ENCODE measurements around the gene ZNF609. TPM values are rescaled to one million over a fixed set of nuclear protein-coding genes. Genes with fewer than 3 reads are reported as not detected.

ZNF609 gene
- total RNA-seq, 1 experiment from 2014 or later = 9.9 TPM

DNA sequence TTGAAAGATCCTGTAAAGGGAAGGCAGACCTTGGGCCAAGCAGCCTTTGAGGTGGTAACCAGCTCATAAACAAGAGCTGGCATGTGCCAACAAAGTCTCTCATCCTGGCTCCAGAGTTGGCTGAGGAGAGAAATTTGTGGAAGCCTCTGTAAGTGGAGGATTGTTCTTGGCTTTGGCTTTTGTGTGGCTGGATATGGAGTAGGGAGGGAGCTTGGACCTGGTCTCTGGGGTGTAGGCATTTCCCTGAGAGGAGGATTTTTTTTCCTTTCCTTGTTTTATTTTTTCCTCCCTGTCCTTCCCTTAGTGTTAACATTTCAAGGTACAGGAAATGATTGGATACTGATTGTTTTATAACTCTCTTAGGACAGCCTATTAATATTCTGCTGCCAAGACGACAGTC lies 60.8 kb downstream of the ZNF609 start:
- CTCF ChIA-PET = interaction anchor here (0.7 kb wide), 1 partner anchor 27 kb away, joined by 5 read pairs; no protein-coding TSS in a partner anchor
- no peak overlapping the region for H3K9ac ChIP-seq (ENCODE audit: low read length)

DNA sequence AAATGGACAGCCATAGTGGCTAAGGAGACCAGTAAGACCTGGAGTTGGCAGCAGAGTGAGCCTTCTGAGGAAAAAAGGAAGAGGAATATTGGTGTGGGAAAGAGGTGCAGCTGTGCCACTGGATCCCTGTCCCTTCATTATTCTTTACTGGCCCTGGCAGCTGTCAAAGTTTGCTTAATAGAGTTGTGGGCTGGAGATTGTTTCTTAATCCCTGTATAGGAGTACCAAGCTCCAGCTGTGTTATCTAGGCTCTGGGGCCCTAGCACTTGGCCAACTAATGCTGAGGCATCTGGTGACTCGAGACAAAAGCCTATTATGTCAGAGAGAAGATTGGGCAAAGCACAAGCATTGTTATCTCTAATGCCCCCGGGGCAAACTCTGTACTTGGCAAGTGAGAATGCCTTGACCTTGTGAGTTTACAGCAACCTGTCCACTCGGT lies 61.4 kb downstream of the ZNF609 start:
- Histone ChIP-seq H3K9me2 (replicated peaks; ENCODE audit: low read length) (no peaks in the 10 kb centered on the region), H3K4me1 (ENCODE audit: insufficient read depth, low read length) (peaks cover 9% of the 10 kb centered on the region), H3K27ac (ENCODE audit: low read length) (peak overlapping the region; percentile 30), H3K4me3 (ENCODE audit: low read length) (no peak overlapping the region), H3K9ac (ENCODE audit: low read length) (no peak overlapping the region), H3K79me2 (ENCODE audit: low read length) (peaks cover 66% of the 10 kb centered on the region), H4K20me1 (ENCODE audit: low read length) (no peaks in the 10 kb centered on the region), H3K4me2 (ENCODE audit: low read length) (0 out of 2 replicates have a peak overlapping the region, but pooled peaks have one; percentile 2), H3K27me3 (ENCODE audit: low read length) (no peaks in the 10 kb centered on the region), H3K36me3 (ENCODE audit: low read depth, low read length) (no peaks in the 10 kb centered on the region), H2AFZ (ENCODE audit: low read length) (no peak overlapping the region), H3F3A (ENCODE audit: low read length, unreplicated experiment) (no peaks in the 10 kb centered on the region), H3K9me3 (ENCODE audit: low read length) (no peaks in the 10 kb centered on the region)
- CTCF ChIA-PET = no interaction called here
- POLR2A ChIA-PET (ENCODE audit: unreplicated experiment) = no interaction called here
- peak; percentile 72 for DNase-seq
- TF ChIP-seq, protein P1, sequence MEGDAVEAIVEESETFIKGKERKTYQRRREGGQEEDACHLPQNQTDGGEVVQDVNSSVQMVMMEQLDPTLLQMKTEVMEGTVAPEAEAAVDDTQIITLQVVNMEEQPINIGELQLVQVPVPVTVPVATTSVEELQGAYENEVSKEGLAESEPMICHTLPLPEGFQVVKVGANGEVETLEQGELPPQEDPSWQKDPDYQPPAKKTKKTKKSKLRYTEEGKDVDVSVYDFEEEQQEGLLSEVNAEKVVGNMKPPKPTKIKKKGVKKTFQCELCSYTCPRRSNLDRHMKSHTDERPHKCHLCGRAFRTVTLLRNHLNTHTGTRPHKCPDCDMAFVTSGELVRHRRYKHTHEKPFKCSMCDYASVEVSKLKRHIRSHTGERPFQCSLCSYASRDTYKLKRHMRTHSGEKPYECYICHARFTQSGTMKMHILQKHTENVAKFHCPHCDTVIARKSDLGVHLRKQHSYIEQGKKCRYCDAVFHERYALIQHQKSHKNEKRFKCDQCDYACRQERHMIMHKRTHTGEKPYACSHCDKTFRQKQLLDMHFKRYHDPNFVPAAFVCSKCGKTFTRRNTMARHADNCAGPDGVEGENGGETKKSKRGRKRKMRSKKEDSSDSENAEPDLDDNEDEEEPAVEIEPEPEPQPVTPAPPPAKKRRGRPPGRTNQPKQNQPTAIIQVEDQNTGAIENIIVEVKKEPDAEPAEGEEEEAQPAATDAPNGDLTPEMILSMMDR (conservative IDR thresholded peaks at IDR 0.05; ENCODE audit: low read depth, low read length) = no peak
- TF ChIP-seq EZH2 (IDR thresholded peaks at IDR 0.05; ENCODE audit: low read length, unreplicated experiment) (no peak), EZH2phosphoT487 (IDR thresholded peaks at IDR 0.05; ENCODE audit: borderline replicate concordance, low read length) (no peak)
- BruUV-seq (replicated peaks) = no TSS peak
- intact Hi-C loops (cut with micrococcal nuclease) = no loop called here
- ATAC-seq = peak; percentile 77

More for the DNA sequence above, 60.8 kb downstream of the ZNF609 start:
- no peaks in the 10 kb centered on the region for H3K9me3 ChIP-seq (ENCODE audit: low read length)
- DNase-seq (no peak), ATAC-seq (peak; percentile 39)
- peak overlapping the region; percentile 30 for H3K27ac ChIP-seq (ENCODE audit: low read length)
- no peaks in the 10 kb centered on the region for H3K36me3 ChIP-seq (ENCODE audit: low read depth, low read length)
- no peaks in the 10 kb centered on the region for H3K9me2 ChIP-seq (replicated peaks; ENCODE audit: low read length)
- no peaks in the 10 kb centered on the region for H3F3A ChIP-seq (ENCODE audit: low read length, unreplicated experiment)
- POLR2A ChIA-PET (ENCODE audit: unreplicated experiment) = no interaction called here
- H2AFZ ChIP-seq (ENCODE audit: low read length) = no peak overlapping the region
- H3K27me3 ChIP-seq (ENCODE audit: low read length) = no peaks in the 10 kb centered on the region
- TF ChIP-seq, protein P1 (conservative IDR thresholded peaks at IDR 0.05; ENCODE audit: low read depth, low read length) = no peak
- TF ChIP-seq EZH2 (IDR thresholded peaks at IDR 0.05; ENCODE audit: low read length, unreplicated experiment) = no peak
- no peak for TF ChIP-seq EZH2phosphoT487 (IDR thresholded peaks at IDR 0.05; ENCODE audit: borderline replicate concordance, low read length)
- no TSS peak for BruUV-seq (replicated peaks)
- H3K4me1 ChIP-seq (ENCODE audit: insufficient read depth, low read length) = peaks cover 9% of the 10 kb centered on the region
- H4K20me1 ChIP-seq (ENCODE audit: low read length) = no peaks in the 10 kb centered on the region
- H3K4me3 ChIP-seq (ENCODE audit: low read length) = no peak overlapping the region
- 0 out of 2 replicates have a peak overlapping the region, but pooled peaks have one; percentile 2 for H3K4me2 ChIP-seq (ENCODE audit: low read length)
- intact Hi-C loops (cut with micrococcal nuclease) = no loop called here
- peaks cover 61% of the 10 kb centered on the region for H3K79me2 ChIP-seq (ENCODE audit: low read length)

DNA sequence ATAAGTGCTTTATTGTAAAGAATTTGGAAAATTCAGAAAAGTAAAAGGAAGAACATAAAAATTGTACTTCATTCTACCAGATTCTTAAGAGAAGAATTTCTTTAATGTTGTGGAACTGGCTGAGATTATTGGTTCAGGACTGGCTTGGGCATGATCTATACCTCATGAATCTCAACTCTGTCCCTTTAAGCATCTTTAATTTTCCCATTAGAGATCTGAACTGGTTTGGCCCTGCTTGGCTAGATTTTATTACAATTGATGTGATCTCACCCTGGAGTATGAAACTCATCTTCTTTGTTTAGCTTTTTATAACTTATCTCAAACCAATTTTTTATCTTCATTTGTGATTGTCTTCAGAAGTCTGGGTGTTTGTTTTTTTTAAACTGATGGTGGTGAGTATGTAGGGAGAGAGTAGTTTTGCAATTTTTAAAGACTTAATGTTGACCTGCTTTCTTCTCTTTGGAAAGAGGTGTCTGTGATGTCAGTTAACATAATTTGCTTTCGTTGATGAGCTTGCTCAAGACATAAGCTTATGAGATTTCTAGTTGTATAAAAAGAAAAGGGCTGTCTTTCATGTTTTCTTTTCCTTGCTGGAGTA lies 61.9 kb downstream of the ZNF609 start:
- no peaks in the 10 kb centered on the region for H3K27me3 ChIP-seq (ENCODE audit: low read length)
- TF ChIP-seq, protein P1 (conservative IDR thresholded peaks at IDR 0.05; ENCODE audit: low read depth, low read length) = no peak
- no peak for TF ChIP-seq EZH2 (IDR thresholded peaks at IDR 0.05; ENCODE audit: low read length, unreplicated experiment)
- no peak for TF ChIP-seq EZH2phosphoT487 (IDR thresholded peaks at IDR 0.05; ENCODE audit: borderline replicate concordance, low read length)
- no peak overlapping the region for H3K4me3 ChIP-seq (ENCODE audit: low read length)
- no peaks in the 10 kb centered on the region for H3K9me2 ChIP-seq (replicated peaks; ENCODE audit: low read length)
- no peaks in the 10 kb centered on the region for H4K20me1 ChIP-seq (ENCODE audit: low read length)
- H3F3A ChIP-seq (ENCODE audit: low read length, unreplicated experiment) = no peaks in the 10 kb centered on the region
- no peak overlapping the region for H3K27ac ChIP-seq (ENCODE audit: low read length)
- H3K79me2 ChIP-seq (ENCODE audit: low read length) = peaks cover 66% of the 10 kb centered on the region
- no peaks in the 10 kb centered on the region for H3K9me3 ChIP-seq (ENCODE audit: low read length)
- BruUV-seq (replicated peaks) = no TSS peak
- intact Hi-C loops (cut with micrococcal nuclease) = no loop called here
- ATAC-seq (no peak), DNase-seq (no peak)
- no peak overlapping the region for H2AFZ ChIP-seq (ENCODE audit: low read length)
- H3K9ac ChIP-seq (ENCODE audit: low read length) = no peak overlapping the region
- H3K4me1 ChIP-seq (ENCODE audit: insufficient read depth, low read length) = peaks cover 9% of the 10 kb centered on the region
- no peaks in the 10 kb centered on the region for H3K36me3 ChIP-seq (ENCODE audit: low read depth, low read length)
- CTCF ChIA-PET = no interaction called here
- H3K4me2 ChIP-seq (ENCODE audit: low read length) = no peak overlapping the region
- POLR2A ChIA-PET (ENCODE audit: unreplicated experiment) = no interaction called here
